HG03280 (cell line): ENCODE measurements around the gene TPST2.

Experiments used
- ATAC-seq: cut with Tn5 transposase; IDR thresholded peaks from one replicate; pipeline ENCODE4 v1.9.1; 2021; ENCODE audit warnings: mild to moderate bottlenecking, moderate library complexity; ENCODE audit not compliant: unreplicated experiment

Gene TPST2

GRCh38 chr22:26581633-26582168 lies 8.2 kb downstream of the TPST2 start:
- no peak for ATAC-seq

DNA sequence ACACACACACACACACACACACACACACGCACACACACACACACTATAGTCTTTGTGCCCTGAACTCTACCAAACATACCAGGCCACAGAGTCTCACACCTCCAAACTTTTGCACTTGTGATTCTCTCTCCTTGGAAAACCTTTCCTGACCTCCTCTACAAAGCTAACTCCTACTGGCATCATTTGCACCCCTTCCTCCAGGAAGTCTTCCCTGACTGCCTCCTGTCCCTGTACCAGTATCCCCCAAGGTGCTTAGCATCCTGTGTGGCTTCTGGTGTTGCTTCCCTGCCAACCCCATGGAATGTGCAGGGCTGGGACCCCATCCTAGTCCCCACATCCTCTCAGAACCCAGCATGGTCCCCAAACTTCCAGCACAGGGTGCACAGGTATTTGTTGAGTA lies 8.9 kb downstream of the TPST2 start:
- ATAC-seq = no peak

DNA sequence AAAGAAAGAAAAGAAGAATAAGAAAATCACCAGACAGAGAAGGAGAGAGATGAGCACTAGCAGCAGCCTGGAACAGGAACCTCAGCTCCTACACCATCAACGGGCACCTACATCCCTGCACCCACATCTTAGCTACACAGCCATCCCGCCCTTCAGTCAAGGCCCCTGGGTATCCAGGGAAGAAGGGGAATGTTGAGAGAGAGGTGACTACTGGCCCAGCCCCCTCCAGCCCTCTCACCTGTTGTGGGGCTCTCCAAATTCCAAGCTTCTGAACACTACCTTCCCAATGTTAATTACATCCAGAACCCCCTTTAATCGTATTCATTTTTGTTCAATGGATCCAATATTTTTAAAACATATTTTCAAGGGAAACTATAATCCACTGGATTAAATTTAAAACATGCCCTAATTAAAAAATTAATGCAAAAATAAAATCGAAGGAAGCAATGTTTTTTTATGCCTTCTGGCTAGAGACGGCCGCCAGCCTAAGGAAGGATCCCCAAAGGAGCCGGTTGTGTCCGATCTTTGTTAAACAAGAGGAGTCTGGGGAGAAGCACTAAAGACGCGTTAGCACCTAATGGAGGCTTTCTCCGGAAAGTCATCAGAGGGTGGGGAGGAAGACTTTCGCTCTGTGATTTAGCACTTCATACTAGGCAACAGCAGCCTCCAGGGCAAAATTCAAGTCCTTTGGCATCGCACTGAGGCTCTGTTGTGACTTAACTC lies 9.5 kb downstream of the TPST2 start:
- no peak for ATAC-seq

DNA sequence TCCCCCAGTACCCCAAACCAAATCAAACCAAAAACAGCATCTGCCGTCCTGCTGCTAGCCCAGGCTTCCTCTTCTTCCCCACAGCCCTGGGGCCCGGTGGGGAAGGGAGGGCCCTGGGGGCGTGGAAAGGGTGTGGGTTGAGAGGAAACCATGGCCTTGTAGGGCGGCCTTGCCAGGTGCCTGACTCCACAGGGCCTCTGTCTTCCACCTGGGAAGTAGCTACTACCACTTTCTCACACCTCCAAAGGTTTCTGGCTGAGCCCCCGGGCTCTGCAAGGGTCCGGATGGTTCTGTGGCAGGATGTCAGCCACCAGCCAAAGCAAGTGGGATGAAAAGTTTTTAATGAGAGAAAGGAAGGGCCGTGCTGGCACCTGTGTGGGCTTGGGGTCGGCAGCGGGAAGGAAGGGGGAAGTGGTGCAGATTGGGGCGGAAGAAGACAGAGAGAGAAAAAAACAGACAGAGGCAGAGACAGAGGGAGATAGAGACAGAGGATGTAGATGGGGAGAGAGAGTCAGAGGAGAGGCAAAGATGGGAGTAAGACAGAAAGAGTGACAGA lies 10.5 kb downstream of the TPST2 start:
- ATAC-seq = no peak

GRCh38 chr22:26577081-26577480 lies 12.9 kb downstream of the TPST2 start:
- no peak for ATAC-seq

GRCh38 chr22:26576026-26576680 lies 13.8 kb downstream of the TPST2 start:
- ATAC-seq = no peak

- ATAC-seq = no peak
These were observed 15.8 kb downstream of the TPST2 start for GRCh38 chr22:26574001-26574723.

DNA sequence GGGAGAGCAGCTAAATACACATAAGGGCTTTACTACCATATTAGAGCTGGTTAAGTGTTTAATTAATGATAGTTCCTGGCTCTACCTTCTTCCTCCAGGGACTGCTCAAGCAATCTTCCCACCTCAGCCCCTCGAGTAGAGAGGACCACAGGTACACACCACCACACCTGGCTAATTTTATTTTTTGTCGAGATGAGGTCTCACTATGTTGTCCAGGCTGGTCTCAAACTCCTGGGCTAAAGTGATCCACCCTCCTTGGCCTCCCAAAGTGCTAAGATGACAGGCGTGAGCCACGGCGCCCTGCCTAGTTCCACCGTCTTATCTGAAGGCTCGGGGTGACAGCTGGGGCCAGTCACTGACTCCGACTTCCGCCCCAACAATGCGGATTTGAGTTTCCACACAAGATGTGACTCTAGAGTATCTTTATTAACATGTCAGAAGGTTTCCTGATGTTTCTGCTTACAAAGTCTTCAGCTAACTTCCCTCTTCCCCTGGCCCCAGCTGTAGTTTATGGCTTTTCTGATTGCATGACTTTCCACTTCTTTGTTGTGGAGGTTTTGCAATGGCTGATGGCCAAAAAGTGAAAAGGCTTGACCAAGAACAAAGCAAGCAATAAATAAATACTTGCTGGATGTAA lies 16.8 kb downstream of the TPST2 start:
- no peak for ATAC-seq

GRCh38 chr22:26570864-26571525 lies 18.9 kb downstream of the TPST2 start:
- ATAC-seq = no peak

GRCh38 chr22:26570115-26570514 lies 19.8 kb downstream of the TPST2 start:
- ATAC-seq = no peak

DNA sequence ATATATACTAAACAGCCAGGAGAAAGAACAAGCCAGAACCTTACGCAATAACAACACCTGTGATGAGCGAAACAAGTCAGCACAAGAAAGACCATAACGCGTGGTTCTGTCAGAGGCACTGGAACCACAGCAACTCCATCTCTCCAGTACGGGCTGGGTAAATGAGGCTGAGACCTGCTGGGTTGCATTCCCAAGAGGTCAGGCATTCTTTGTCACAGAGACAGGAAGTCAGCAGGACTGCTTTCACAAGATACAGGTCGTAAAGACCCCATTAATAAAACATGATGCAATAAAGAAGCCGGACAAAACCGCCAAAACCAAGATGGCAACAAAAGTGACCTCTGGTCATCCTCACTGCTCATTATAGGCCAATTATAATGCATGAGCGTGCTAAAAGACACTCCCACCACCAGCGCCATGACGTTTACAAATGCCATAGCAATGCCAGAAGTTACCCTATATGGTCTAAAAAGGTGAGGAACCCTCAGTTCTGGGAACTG lies 21.7 kb downstream of the TPST2 start:
- ATAC-seq = no peak

GRCh38 chr22:26567610-26568009 lies 22.3 kb downstream of the TPST2 start:
- no peak for ATAC-seq

GRCh38 chr22:26566994-26567393 lies 22.9 kb downstream of the TPST2 start:
- ATAC-seq = no peak

DNA sequence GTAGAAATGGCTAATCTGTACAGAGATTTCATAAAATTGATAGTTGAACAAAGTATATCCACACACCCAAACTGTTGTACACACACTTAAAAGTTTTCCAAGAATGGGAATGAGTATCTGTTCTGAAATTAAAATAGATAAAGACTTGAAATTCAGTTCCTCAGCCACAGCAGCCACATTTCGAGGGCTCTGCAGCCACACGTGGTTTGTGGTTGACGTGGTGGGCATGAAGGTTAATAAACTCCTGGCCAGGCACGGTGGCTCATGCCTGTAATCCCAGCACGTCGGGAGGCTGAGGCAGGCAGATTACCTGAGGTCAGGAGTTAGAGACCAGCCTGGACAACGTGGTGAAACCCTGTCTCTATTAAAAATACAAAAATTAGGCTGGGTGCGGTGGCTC lies 24.0 kb downstream of the TPST2 start:
- no peak for ATAC-seq

DNA sequence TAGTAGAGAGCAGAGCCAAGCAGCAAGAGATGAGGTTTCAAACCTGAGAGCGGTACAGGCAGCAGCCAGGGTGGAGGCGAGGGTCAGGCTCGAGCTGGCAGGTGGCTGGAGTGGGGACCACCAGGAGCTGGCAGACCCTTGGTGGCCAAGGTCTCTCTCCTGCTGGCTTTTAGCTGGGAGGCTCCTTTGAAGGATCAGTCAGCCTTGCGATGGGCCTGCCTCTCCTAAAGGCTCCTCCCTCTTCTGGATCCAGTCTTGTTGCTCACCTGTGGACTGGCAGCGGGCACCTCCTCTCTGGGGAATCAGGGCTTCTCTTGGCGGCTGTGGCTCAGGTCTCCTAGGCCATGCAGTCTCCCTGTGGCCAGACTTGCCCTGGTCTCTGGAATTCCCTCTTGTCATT lies 24.8 kb downstream of the TPST2 start:
- ATAC-seq = no peak

- no peak for ATAC-seq
These were observed 25.3 kb downstream of the TPST2 start for GRCh38 chr22:26564672-26565071.

GRCh38 chr22:26564181-26564580 lies 25.8 kb downstream of the TPST2 start:
- ATAC-seq = no peak

- no peak for ATAC-seq
These were observed 26.9 kb downstream of the TPST2 start for GRCh38 chr22:26563022-26563421.

- ATAC-seq = no peak
These were observed 28.0 kb downstream of the TPST2 start for GRCh38 chr22:26561756-26562417.
